ENCODE measurements around the gene TSTD1. TPM values are rescaled to one million over a fixed set of nuclear protein-coding genes. Genes with fewer than 3 reads are reported as not detected.
A peak's percentile ranks its signal among the peaks of the same experiment; 100 is the strongest.
"Not testable (repeated sequence)": the region's sequence is repeated elsewhere in the genome, so short reads cannot be mapped to it uniquely, and the experiment has no call there.

The TSTD1 gene
- total RNA-seq, 1 donor from 2014 or later = 45.1 TPM

DNA sequence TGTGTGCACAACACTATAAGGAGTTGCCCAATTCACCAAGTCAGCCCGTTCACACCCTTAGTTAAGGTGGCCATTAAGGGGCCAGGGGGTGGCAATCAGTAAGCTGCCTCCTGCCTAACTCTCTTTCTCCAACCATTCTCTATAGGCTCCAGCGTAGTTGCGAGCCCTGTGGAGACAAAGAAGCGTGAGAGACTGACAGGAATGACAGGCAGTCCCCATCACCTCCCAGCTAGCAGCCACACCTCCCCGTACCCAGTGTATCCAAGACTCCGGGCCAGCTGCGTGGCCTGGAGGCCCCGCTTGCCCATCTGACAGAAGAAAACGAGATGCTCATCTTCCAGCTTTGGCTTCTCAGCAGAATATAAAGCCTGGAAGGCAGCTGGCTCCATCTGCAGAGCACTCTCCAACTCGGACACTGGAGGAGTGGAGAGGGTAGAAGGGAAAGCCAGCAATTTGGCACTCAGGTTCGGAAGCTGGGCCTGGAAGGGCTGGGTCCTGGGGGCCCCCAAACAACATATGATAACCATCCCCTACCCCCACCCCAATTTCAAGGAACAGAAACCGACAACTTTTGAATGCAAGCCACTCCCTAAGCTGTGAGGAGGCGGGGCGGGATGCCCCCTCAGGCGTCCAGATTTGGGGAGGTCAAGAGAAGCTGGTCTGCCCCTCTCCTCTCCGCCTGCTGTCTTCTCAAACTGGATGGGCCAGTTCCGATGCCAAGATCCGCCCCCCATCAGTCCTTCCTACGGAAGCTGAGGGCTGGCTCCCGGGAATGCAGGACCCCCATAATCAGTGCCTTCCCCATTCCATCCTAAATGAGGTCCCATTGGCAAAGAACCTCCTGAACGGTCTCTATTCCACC, 872 bp downstream of the TSTD1 start:
- DNase-seq (ENCODE audit: low read depth) = no peak

DNA sequence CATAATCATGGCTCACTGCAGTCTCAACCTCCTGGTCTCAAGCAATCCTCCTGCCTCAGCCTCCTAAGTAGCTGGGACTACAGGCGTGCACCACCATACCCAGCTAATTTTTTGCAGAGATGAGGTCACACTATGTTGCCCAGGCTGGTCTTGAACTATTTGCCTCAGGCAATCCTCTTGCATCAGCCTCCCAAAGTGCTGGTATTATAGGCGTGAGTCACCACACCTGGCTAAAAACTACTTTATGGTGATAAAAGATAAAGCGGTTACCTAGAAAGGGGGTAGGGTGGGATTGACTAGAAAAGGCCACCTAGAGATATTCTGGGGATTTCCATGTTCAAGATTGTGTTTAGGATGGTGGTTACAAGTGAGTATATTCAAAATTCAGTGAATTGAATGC, 5.0 kb downstream of the TSTD1 start:
- no peak for DNase-seq (ENCODE audit: low read depth)

DNA sequence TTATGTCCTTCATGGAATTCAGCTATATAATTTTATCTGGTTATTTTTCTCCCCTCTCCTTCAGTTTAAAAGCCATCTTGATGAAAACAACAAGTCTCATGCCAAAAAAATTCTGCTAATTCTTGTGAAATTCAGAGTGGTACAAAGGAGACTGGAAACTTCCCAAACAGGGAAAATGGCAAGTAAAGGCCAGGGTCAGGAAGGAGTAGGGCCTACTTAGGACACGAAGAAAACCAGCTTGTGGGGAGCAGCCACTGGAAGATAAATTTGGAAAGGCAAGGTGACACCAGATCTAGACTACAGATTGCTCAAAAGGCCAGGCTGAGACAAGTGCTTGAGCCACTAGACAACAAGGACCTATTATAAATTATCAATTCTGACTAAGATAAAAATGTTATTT, 6.4 kb downstream of the TSTD1 start:
- no peak for DNase-seq (ENCODE audit: low read depth)

DNA sequence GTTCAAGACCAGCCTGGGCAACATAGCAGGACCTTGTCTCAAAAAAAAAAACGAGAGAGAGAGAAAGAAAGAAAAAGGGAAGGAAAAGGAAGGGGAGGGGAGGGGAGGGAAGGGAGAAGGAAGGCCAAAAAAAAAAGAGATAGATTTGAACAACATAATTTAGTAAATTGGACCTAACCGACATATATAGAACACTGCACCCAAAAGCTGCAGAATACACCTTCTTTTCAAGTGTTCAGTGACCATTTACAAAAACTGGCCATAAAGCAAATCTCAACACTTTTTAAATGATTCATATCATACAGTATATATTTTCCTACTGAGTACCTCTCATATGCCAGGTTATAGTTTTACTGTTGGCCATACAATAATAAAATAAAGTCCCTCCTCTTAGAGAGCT, 6.9 kb downstream of the TSTD1 start:
- DNase-seq (ENCODE audit: low read depth) = no peak

DNA sequence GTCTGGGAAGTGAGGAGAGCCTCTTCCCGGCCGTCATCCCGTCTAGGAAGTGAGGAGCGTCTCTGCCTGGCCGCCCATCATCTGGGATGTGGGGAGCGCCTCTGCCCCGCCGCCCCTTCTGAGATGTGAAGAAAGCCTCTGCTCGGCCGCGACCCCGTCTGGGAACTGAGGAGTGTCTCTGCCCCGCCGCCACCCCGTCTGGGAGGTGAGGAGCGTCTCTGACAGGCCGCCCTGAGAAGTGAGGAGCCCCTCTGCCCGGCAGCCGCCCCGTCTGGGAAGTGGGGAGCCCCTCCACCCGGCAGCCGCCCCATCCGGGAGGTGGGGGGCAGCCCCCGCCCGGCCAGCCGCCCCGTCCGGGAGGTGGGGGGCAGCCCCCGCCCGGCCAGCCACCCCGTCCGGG, 9.3 kb downstream of the TSTD1 start:
- not testable (repeated sequence) for DNase-seq (ENCODE audit: low read depth)

DNA sequence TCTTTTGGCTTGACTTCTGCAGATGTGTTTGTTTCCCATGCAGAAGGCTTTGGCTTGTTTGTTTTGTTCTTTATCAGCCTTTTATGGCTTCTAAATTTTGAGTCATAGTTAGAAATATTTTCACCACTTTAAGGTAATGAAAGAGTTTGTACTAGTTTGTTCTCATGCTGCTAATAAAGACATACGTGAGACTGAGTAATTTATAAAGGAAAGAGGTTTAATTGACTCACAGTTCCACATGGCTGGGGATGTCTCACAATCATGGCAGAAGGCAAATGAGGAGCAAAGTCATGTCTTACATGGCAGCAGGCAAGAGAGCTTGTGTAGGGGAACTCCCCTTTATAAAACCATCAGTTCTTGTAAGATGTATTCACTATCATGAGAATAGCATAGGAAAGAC, 11.8 kb downstream of the TSTD1 start:
- not testable (repeated sequence) for DNase-seq (ENCODE audit: low read depth)

DNA sequence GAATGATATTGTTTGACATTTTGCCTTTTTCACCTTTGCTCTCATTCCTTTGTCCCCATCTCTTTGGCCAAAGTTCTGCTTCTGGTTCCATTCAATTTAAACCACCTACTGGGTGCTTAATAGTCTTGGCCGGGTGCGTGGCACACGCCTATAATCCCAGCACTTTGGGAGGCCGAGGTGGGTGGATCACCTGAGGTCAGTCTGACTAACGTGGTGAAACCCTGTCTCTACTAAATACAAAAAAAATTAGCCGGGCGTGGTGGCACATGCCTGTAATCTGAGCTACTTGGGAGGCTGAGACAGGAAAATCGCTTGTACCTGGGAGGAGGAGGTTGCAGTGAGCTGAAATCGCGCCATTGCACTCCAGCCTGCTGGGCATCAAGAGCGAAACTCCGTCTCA, 16.3 kb downstream of the TSTD1 start:
- not testable (repeated sequence) for DNase-seq (ENCODE audit: low read depth)

DNA sequence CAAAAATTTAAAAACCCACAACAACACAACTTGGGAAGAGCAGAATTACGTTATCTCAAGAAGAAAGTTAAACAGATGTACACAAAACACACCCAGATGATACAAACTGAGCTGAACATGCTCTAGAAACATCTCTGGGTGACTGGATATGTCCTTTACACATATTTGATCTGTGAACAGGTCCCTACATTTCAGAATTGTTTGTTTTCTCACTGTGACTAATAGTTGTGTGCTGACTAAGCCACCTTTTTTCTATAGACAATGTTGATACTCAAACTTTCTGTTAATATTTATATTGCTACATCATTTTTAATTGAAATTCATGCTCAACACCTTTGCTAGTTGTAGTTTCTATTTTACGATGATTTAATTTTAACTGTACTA, 16.8 kb downstream of the TSTD1 start:
- peak; percentile 41 for DNase-seq (ENCODE audit: low read depth)

DNA sequence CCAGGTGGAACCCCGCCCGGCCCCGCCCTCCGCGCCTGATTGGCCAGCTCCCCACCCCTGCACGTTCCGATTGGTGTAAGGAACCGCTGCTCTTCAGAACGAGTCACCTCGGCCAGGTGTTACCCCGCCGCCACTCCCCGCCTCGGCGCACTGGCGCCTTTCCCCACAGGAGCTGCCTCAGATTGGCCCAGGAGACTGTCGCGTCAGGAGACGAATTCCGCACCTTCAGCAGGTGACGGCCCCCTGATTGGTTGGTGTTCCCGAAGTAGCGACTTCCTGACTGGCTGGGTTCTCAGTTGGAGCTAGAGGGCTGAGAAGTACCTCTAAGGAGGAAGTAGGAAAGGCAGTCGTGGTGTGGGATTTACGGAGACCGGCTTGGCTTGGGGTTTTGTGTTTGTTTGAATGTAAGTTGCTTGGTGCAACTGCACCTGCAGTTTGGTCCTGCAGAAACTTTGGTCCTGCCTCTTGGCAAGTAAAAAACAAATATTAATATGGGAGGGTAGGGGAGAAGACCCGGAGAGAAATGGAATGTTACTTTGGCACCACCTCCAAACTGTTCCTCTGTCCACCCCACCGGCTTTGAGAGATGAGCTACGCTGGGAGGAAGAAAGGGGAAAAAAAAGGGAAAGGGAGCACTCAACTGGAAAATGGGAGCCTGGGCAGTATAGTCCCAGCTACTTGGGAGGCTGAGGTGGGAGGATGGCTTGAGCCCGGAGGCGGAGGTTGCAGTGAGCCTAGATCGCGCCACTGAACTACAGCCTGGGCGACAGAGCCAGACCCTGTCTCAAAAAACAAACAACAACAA, 17.4 kb downstream of the TSTD1 start:
- DNase-seq (ENCODE audit: low read depth) = peak; percentile 91

DNA sequence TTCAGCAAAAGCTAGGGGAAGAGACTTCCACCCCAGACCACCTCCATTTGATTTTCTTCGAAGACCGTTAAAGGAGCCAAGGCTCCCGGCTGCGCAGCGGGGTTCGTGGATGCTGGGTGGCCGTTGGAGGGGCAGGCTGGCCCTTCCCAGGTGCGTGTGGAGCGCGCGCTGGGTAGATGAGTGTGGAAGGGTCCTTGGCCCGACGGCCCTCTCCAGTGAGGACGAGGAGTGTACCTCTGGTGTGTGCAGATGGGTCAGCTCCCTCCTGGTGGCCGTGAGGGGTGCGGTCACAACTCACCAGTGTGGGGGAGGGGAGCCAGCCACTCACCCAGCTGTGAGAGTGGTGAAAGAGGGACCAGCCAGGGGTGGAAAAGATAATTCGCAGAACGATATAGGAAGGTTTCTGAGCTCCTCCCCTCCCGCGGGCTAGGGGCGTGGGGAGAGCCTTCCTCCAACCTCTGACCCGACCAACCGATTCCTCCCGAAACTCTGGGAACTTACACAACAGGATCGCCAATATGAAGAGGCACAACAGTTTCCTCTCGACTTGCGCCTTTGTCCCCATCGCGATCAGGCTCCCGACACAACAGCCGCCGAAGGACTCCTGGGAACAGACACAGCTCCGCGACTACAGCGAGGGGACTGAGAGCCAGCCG, 18.1 kb downstream of the TSTD1 start, which contains the start of gene F11R:
TSS of gene F11R (minus strand) at position 644 of the 656 bp plus-strand sequence. CDS start at position 565, 79 bp downstream.
- DNase-seq (ENCODE audit: low read depth) = no peak

DNA sequence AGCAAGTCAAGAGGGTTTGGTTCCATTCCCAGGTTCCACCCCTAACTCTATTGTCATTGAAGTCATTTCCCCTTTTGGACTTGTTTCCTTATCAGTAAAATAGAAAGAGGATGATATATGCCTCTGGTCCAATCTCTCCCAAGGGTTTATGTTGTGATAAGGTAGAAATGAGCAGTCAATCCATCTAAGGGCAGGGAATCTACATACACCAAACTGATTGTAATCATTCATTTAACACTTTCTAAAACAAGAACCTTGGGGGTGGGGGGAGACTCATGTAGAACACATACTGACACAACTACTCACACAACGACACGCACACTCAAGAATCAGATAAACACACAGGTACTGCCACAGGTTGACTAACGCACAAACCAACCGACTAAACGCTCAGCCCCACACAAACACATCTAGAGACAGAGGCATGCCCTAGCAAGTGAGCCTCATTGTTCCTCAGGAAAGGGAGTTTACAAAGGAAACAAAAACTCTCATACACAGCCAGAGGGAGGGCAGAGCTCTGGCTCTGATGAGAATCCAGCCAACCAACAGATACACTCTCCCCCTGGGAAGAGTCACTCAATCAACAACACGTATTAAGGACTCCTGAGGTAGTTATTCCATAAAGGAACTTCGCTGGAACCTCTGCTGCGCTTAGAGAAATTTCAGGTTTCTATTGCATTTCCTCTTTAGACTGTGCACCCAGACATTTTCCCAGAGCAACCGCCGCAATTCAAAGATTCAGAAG, 18.8 kb downstream of the TSTD1 start:
- DNase-seq (ENCODE audit: low read depth) = peak; percentile 36

DNA sequence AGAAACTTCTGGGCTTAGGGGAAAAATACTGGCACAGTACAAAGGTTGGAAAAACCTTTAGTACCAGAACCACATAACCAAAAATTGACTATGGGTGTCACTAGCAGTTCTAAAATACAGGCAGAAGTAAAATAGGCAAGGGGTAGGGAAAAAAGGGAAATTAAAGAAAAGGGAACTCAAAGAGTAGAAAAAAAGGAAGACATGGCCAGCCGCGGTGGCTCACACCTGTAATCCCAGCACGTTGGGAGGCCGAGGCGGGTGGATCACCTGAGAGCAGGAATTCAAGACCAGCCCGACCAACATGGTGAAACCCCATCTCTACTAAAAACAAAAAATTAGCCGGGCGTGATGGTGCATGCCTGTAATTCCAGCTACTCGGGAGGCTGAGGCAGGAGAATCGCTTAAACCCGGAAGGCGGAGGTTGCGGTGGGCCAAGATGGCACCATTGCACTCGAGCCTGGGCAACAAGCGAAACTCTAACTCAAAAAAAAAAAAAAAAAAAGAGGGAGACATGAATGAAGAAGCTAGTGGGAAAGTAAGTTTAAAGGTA, 19.6 kb downstream of the TSTD1 start:
- not testable (repeated sequence) for DNase-seq (ENCODE audit: low read depth)

DNA sequence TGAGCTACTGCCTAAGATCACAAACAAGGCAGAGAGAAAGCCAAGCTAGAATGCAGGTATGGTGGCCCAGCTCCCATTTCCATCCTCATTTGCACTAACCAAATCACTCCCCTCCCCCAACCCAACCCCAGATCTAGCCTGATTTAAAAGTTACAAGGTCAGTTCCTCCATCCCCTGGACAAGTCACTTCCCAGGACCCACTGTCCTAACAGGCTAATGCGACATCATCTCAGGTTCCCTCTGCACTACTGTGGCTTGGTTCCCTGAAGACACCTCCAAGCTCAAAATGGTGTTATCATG, 20.2 kb downstream of the TSTD1 start:
- DNase-seq (ENCODE audit: low read depth) = no peak

DNA sequence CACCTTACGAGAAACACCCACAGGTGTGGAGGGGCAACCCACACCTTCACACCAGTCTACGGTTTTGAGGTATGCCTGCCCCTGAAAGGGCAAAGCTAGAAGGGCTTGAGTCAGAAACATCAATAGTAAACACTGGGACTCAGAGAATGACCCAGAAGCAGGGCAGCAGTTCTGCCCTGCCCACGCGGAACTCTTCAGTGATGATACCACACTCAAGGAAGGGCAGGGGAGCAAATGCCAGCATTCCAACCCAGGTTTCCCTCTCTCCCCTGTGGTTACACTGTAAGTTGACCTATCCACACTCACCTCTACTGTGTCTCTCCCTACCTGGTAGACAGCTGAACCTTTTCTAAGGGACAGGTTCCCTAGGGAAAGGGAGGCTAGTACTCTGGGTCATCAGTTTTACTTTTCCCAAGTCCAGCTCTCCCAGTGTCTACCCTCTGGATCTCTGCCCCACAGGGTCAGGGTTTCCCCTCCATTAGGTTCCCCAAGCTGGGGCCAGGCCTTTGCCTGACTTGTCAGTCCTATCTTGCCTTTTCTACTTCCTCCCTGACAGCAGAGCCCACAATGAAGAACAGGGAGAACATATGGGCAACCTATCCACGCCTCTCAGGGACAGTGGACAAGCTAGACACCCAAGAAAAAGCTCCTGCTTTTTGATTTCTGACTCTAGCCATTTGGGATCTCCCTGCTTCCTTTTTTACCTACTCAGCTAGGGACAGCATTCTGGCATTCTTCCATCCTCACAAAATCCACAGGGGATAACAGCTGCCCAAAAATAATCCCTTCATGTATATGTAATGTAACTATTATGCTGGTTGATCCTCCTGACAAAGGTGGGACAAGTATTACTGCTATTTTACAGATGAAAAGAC, 20.8 kb downstream of the TSTD1 start:
- no peak for DNase-seq (ENCODE audit: low read depth)

DNA sequence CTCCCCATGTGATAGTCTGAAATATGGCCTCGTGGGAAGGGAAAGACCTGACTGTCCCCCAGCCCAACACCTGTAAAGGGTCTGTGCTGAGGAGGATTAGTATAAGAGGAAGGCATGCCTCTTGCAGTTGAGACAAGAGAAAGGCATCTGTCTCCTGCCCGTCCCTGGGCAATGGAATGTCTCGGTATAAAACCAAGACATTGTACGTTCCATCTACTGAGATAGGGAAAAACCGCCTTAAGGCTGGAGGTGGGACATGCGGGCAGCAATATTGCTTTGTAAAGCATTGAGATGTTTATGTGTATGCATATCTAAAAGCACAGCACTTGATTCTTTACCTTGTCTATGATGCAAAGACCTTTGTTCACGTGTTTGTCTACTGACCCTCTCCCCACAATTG, 21.6 kb downstream of the TSTD1 start:
- not testable (repeated sequence) for DNase-seq (ENCODE audit: low read depth)

DNA sequence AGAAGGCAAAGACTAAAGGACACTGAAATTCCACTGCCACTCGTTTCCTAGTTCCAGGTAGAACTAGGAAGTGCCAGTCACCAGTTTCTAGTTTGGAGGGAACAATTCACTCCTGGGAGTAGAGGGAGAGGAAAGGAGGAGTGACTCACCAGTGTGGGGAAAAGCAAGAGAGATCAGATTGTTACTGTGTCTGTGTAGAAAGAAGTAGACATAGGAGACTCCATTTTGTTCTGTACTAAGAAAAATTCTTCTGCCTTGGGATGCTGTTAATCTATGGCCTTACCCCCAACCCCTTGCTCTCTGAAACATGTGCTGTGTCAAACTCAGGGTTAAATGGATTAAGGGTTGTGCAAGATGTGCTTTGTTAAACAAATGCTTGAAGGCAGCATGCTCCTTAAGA, 22.1 kb downstream of the TSTD1 start:
- DNase-seq (ENCODE audit: low read depth) = peak; percentile 63

DNA sequence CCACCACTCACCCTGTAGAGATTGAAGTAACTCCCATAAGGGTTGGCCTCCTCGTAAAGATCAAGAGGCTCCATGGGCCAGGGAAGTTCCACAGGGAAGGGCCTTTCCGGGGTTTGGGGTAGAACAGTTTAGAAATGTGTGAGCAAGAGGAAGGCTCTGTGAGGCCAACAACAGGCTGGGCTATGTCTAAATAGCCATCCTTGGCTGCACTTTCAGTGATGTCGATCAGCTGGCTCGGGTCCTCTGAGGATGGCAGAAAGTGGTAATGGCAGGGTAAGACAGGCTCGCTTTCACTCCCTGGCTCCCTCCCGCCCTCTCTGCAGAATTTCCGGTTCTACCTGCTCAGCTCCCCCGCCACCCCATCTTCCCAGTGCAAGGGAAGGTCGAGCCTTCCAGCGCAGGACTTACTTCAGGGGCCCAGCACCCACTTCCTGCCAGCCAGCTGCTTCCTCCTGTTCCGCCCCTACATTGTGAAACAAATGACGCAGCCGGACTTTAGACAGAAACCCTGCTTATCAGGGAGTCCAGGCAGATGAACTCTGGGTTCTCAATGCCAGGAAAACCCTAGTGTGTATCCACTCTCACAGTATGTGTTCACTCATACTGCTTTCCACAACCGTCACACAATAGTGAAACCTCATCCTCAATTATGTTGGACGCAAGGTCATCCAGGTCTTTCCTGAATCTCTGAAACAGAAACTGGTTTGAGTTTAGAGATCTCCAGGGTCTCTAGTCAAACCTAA, 25.1 kb downstream of the TSTD1 start:
- peak; percentile 84 for DNase-seq (ENCODE audit: low read depth)

DNA sequence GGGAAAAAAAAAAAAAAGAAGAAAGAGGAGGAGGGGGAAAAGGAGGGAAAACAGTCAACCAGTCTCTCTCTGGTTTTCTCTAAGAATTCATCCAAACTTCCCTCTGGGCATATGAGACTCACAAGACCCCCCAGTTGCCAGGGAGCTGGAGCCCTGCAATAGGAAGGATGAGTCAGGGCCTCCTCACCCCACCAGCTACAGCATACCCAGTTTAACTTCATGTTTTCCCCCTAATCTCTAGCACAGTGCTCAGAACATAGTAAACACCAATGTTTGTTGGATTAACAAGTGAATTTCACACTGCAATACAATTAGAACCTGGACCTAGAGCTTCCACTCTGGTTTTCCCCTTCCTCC, 25.7 kb downstream of the TSTD1 start:
- DNase-seq (ENCODE audit: low read depth) = peak; percentile 33

DNA sequence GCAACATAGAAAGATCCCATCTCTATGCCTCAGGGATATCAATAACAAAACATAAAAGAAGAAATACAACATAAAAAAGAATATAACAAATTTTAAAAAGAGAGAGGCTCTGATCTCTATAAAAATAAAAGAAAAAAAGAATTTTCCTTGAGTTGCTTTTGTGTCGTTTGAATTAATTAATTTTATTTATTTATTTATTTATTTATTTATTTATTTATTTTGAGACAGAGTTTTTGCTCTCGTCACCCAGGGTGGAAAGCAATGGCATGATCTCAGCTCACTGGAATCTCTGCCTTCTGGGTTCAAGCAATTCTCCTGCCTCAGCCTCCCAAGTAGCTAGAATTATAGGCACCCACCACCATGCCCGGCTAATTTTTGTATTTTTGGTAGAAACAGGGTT, 26.3 kb downstream of the TSTD1 start:
- DNase-seq (ENCODE audit: low read depth) = no peak

Data from renal cortical epithelial cell (primary cell).